Nucleus accumbens (tissue), 56 donors: Measurements from ENCODE around the gene PPP2R2B.
A peak's percentile ranks its signal among the peaks of the same experiment; 100 is the strongest.

ENCODE experiments used
- DNase-seq, 56 donors: peaks; one replicate each; lab custom pipeline; 2025; lab: John Stamatoyannopoulos, UW

PPP2R2B gene

GRCh38 chr5:146832985-146833732, 45.4 kb downstream of the PPP2R2B start:
- no peak for DNase-seq

- DNase-seq, result no peak
These were observed 50.2 kb downstream of the PPP2R2B start for GRCh38 chr5:146828385-146828784.

GRCh38 chr5:146827901-146828300, 50.7 kb downstream of the PPP2R2B start:
- DNase-seq, result no peak

GRCh38 chr5:146825033-146825432, 53.5 kb downstream of the PPP2R2B start:
- DNase-seq, result peak in 4 of 56 donors; percentile 1 to 11 (median 6)

GRCh38 chr5:146821732-146822131, 56.8 kb downstream of the PPP2R2B start:
- no peak for DNase-seq

- no peak for DNase-seq
These were observed 57.6 kb downstream of the PPP2R2B start for GRCh38 chr5:146820987-146821386.

- DNase-seq, result no peak
These were observed 59.7 kb downstream of the PPP2R2B start for GRCh38 chr5:146818822-146819221.

GRCh38 chr5:146817973-146818372, 60.6 kb downstream of the PPP2R2B start:
- no peak for DNase-seq

GRCh38 chr5:146816775-146817387, 61.7 kb downstream of the PPP2R2B start:
- DNase-seq, result peak in 6 of 56 donors; percentile 10 to 20 (median 17)

- no peak for DNase-seq
These were observed 63.1 kb downstream of the PPP2R2B start for GRCh38 chr5:146815411-146815810.

- peak in 1 of 56 donors; percentile 5 for DNase-seq
These were observed 65.0 kb downstream of the PPP2R2B start for GRCh38 chr5:146813346-146814157.

- DNase-seq, result no peak
These were observed 73.5 kb downstream of the PPP2R2B start for GRCh38 chr5:146805081-146805480.

GRCh38 chr5:146802945-146803522, 75.5 kb downstream of the PPP2R2B start:
- DNase-seq, result no peak

- no peak for DNase-seq
These were observed 78.9 kb downstream of the PPP2R2B start for GRCh38 chr5:146799671-146800070.

- peak in 1 of 56 donors; percentile 12 for DNase-seq
These were observed 79.3 kb downstream of the PPP2R2B start for GRCh38 chr5:146799231-146799630.

GRCh38 chr5:146797658-146798057, 80.9 kb downstream of the PPP2R2B start:
- DNase-seq, result peak in 6 of 56 donors; percentile 13 to 33 (median 20)

- no peak for DNase-seq
These were observed 81.6 kb downstream of the PPP2R2B start for GRCh38 chr5:146796911-146797310.

GRCh38 chr5:146796144-146796543, 82.4 kb downstream of the PPP2R2B start:
- no peak for DNase-seq

GRCh38 chr5:146794326-146795029, 84.1 kb downstream of the PPP2R2B start:
- no peak for DNase-seq

- no peak for DNase-seq
These were observed 84.8 kb downstream of the PPP2R2B start for GRCh38 chr5:146793709-146794108.
